Gastroesophageal sphincter (tissue), 4 donors: ENCODE measurements around the gene DYNLL2. TPM values are rescaled to one million over a fixed set of nuclear protein-coding genes. Genes with fewer than 3 reads are reported as not detected.

Experiments used
- ATAC-seq: fragments of 150-250 bp; one replicate; pipeline ENCODE4 v1.9.1; 2016; ENCODE audit warnings: mild to moderate bottlenecking, moderate library complexity
- H3K27ac ChIP-seq, 4 donors: fragments of 200-600 bp; sonication (generic) in 3 of 4; 1 replicate in 3 of 4; 2 replicates in 1 of 4; pipeline ENCODE4 v1.5.1; 2016 to 2019
- H3K27me3 ChIP-seq: fragments of 200-600 bp; sonication (generic); one replicate; pipeline ENCODE4 v1.5.1; 2019
- H3K36me3 ChIP-seq, 2 donors: fragments of 200-600 bp; sonication (generic); one replicate each; pipeline ENCODE4 v1.5.1; 2019; ENCODE audit warnings: control low read depth in 1 of 2
- H3K4me1 ChIP-seq, 3 donors: fragments of 200-600 bp; sonication (generic); 1 replicate in 2 of 3; 2 replicates in 1 of 3; pipeline ENCODE4 v1.5.1; 2016 to 2019; ENCODE audit warnings: control low read depth in 2 of 3
- H3K4me3 ChIP-seq, 2 donors: fragments of 200-600 bp; sonication (generic); one replicate each; pipeline ENCODE4 v1.5.1; 2019; ENCODE audit warnings: mild to moderate bottlenecking in 1 of 2, moderate library complexity in 1 of 2
- H3K9me3 ChIP-seq, 3 donors: fragments of 200-600 bp; sonication (generic); one replicate each; pipeline ENCODE4 v1.5.1; 2017 to 2019; ENCODE audit warnings: control low read depth in 2 of 3
- CTCF ChIP-seq, 4 experiments: fragments of 200-600 bp in 2 of 4; fragments of 450-650 bp in 2 of 4; sonication (generic) in 1 of 4; IDR thresholded peaks; one replicate each; pipeline ENCODE4 v1.5.1; 2017 to 2019; ENCODE audit warnings: antibody characterized with exemption in 4 of 4, mild to moderate bottlenecking in 2 of 4, moderate library complexity in 2 of 4
- EP300 ChIP-seq: sonication (generic); formaldehyde crosslinking; IDR thresholded peaks from one replicate; pipeline ENCODE4 v1.6.1; 2017; ENCODE audit warnings: antibody characterized with exemption, mild to moderate bottlenecking
- POLR2A ChIP-seq, 2 donors: fragments of 450-650 bp; IDR thresholded peaks; one replicate each; pipeline ENCODE4 v1.6.1; 2017; ENCODE audit warnings: antibody characterized with exemption in 2 of 2, mild to moderate bottlenecking in 2 of 2, moderate library complexity in 1 of 2
- POLR2AphosphoS5 ChIP-seq: sonication (generic); formaldehyde crosslinking; IDR thresholded peaks from one replicate; pipeline ENCODE4 v1.6.1; 2017; ENCODE audit warnings: antibody characterized with exemption
- WGBS, 2 donors: methylation state at CpG; one replicate each; pipeline ENCODE4 v1.1.5; 2018; ENCODE audit warnings: low coverage in 1 of 2; 5-methylcytosine and 5-hydroxymethylcytosine counted together
- total RNA-seq, 4 donors: library from RNA; depleted of rRNA; stranded (reverse); fragments of >200 nt; gene quantifications; one replicate each; pipeline ENCODE4 v1.1.0, GENCODE V29; 2016

DYNLL2 gene
- total RNA-seq, 4 donors from 2014 or later = 26.1 to 38.2 (median 31.3) TPM

GRCh38 chr17:58105093-58105492, 21.9 kb downstream of the DYNLL2 start:
- no peak overlapping the region for H3K4me3 ChIP-seq
- no peaks in the 10 kb centered on the region for H3K9me3 ChIP-seq
- no peak overlapping the region for H3K27ac ChIP-seq
- 90 to 100% methylated on average over 1 of the region's 1 CpG for WGBS, 2 donors
- H3K4me1 ChIP-seq = no peaks in the 10 kb centered on the region
- H3K36me3 ChIP-seq = no peaks in the 10 kb centered on the region
- no peaks in the 10 kb centered on the region for H3K27me3 ChIP-seq
- ATAC-seq = no peak
- TF ChIP-seq CTCF (IDR thresholded peaks at IDR 0.05) (no peak), POLR2A (IDR thresholded peaks at IDR 0.05) (no peak), POLR2AphosphoS5 (no peak), EP300 (no peak)

- Histone ChIP-seq H3K4me3 (no peak overlapping the region), H3K9me3 (no peaks in the 10 kb centered on the region), H3K4me1 (no peaks in the 10 kb centered on the region), H3K36me3 (no peaks in the 10 kb centered on the region), H3K27ac (no peak overlapping the region), H3K27me3 (no peaks in the 10 kb centered on the region)
- ATAC-seq = no peak
- TF ChIP-seq EP300 (no peak), POLR2A (IDR thresholded peaks at IDR 0.05) (no peak), POLR2AphosphoS5 (no peak), CTCF (IDR thresholded peaks at IDR 0.05) (no peak)
- WGBS, 2 donors = 42 to 43% methylated on average over 1 of the region's 1 CpG
Measured at GRCh38 chr17:58107306-58107705, 24.1 kb downstream of the DYNLL2 start.

- H3K27me3 ChIP-seq = no peaks in the 10 kb centered on the region
- no peak for TF ChIP-seq POLR2A (IDR thresholded peaks at IDR 0.05)
- no peak for TF ChIP-seq EP300
- TF ChIP-seq POLR2AphosphoS5 = no peak
- no peaks in the 10 kb centered on the region for H3K9me3 ChIP-seq
- 46 to 57% methylated on average over 1 of the region's 1 CpG for WGBS, 2 donors
- no peak overlapping the region for H3K27ac ChIP-seq
- no peak for ATAC-seq
- H3K4me1 ChIP-seq = no peaks in the 10 kb centered on the region
- H3K36me3 ChIP-seq = no peaks in the 10 kb centered on the region
- H3K4me3 ChIP-seq = no peak overlapping the region
Measured at GRCh38 chr17:58109197-58109596, 26.0 kb downstream of the DYNLL2 start.

- Histone ChIP-seq H3K4me1 (no peaks in the 10 kb centered on the region), H3K27ac (no peak overlapping the region), H3K27me3 (no peaks in the 10 kb centered on the region), H3K4me3 (no peak overlapping the region), H3K36me3 (no peaks in the 10 kb centered on the region), H3K9me3 (no peaks in the 10 kb centered on the region)
- TF ChIP-seq POLR2A (IDR thresholded peaks at IDR 0.05) = no peak
- no peak for ATAC-seq
- 20 to 47% methylated on average over 2 to 5 of the region's 5 CpGs for WGBS, 2 donors
Measured at GRCh38 chr17:58110012-58110411, 26.8 kb downstream of the DYNLL2 start.

GRCh38 chr17:58111676-58112075, 28.5 kb downstream of the DYNLL2 start:
- H3K36me3 ChIP-seq = no peaks in the 10 kb centered on the region
- TF ChIP-seq EP300 = no peak
- TF ChIP-seq POLR2A (IDR thresholded peaks at IDR 0.05) = no peak
- no peak for TF ChIP-seq POLR2AphosphoS5
- TF ChIP-seq CTCF (IDR thresholded peaks at IDR 0.05) = no peak
- peaks cover 9% of the 10 kb centered on the region for H3K27me3 ChIP-seq
- ATAC-seq = no peak
- WGBS, 2 donors = 50 to 73% methylated on average over 3 of the region's 3 CpGs
- no peaks in the 10 kb centered on the region for H3K4me1 ChIP-seq
- no peaks in the 10 kb centered on the region for H3K9me3 ChIP-seq
- H3K27ac ChIP-seq = no peak overlapping the region
- no peak overlapping the region for H3K4me3 ChIP-seq

GRCh38 chr17:58112970-58113631, 29.9 kb downstream of the DYNLL2 start:
- peak; percentile 71 for ATAC-seq
- Histone ChIP-seq H3K27me3 (peaks cover 9% of the 10 kb centered on the region), H3K9me3 (no peaks in the 10 kb centered on the region), H3K36me3 (no peaks in the 10 kb centered on the region), H3K4me3 (no peak overlapping the region), H3K27ac (no peak overlapping the region), H3K4me1 (no peaks in the 10 kb centered on the region)
- peak; percentile 91 to 96 (median 93) for TF ChIP-seq CTCF (IDR thresholded peaks at IDR 0.05)
- no peak for TF ChIP-seq POLR2AphosphoS5
- WGBS, 2 donors = 15 to 38% methylated on average over 11 to 14 of the region's 17 CpGs
